Caco-2 (cell line): Measurements from ENCODE around the gene ATF7IP. TPM values are rescaled to one million over a fixed set of nuclear protein-coding genes. Genes with fewer than 3 reads are reported as not detected.

Experiments
- BruUV-seq: library from RNA; stranded (reverse); fragments of 400-500 nt; replicated peaks from 2 replicates; lab custom pipeline; 2021; lab: Mats Ljungman, UMichigan
- CTCF ChIA-PET: fragments of 300-600 bp; sonication (Branson Sonifier 250); formaldehyde crosslinking; loops from one replicate; lab custom pipeline; 2022; ENCODE audit warnings: antibody characterized with exemption; lab: Charles Lee
- POLR2A ChIA-PET: fragments of 300-600 bp; sonication (Branson Sonifier 250); formaldehyde crosslinking; loops from one replicate; lab custom pipeline; 2022; ENCODE audit warnings: antibody characterized with exemption; lab: Charles Lee
- DNase-seq, 2 experiments: peaks; one replicate each; pipeline versions ENCODE4 v3.0.0 to v3.0.0-alpha.2; 2020 to 2022
- H3K27me3 ChIP-seq: replicated peaks from 2 replicates; pipeline ENCODE4 v1.6.0; 2011; ENCODE audit warnings: low read length; ENCODE audit not compliant: control insufficient read depth, insufficient read depth
- H3K36me3 ChIP-seq: 2 replicates; pipeline ENCODE4 v1.5.1; 2011; ENCODE audit warnings: low read length; ENCODE audit not compliant: control insufficient read depth, insufficient read depth
- H3K4me1 ChIP-seq: fragments of 250-450 bp; sonication (Bioruptor Pico); 2 replicates; pipeline ENCODE4 v1.5.1; 2020; ENCODE audit warnings: mild to moderate bottlenecking
- H3K4me3 ChIP-seq: 2 replicates; pipeline ENCODE4 v1.5.1; 2011; ENCODE audit warnings: low read depth, mild to moderate bottlenecking, control low read depth, low read length
- H3K9me3 ChIP-seq: fragments of 250-450 bp; sonication (Bioruptor Pico); 2 replicates; pipeline ENCODE4 v1.5.1; 2020; ENCODE audit warnings: mild to moderate bottlenecking, moderate library complexity
- H3K27ac Mint-ChIP-seq: one replicate; pipeline ENCODE4 v1.8.0; 2022; ENCODE audit warnings: mixed read lengths; ENCODE audit not compliant: unreplicated experiment
- H3K27me3 Mint-ChIP-seq: one replicate; pipeline ENCODE4 v1.8.0; 2022; ENCODE audit warnings: mixed read lengths; ENCODE audit not compliant: insufficient read depth, unreplicated experiment
- H3K36me3 Mint-ChIP-seq: one replicate; pipeline ENCODE4 v1.8.0; 2022; ENCODE audit warnings: mild to moderate bottlenecking, mixed read lengths; ENCODE audit not compliant: insufficient read depth, unreplicated experiment
- H3K4me1 Mint-ChIP-seq: one replicate; pipeline ENCODE4 v1.8.0; 2022; ENCODE audit warnings: low read depth, mixed read lengths; ENCODE audit not compliant: unreplicated experiment
- H3K4me3 Mint-ChIP-seq: one replicate; pipeline ENCODE4 v1.8.0; 2022; ENCODE audit warnings: mild to moderate bottlenecking, moderate library complexity, mixed read lengths; ENCODE audit not compliant: unreplicated experiment
- H3K9me3 Mint-ChIP-seq: one replicate; pipeline ENCODE4 v1.8.0; 2022; ENCODE audit warnings: mixed read lengths; ENCODE audit not compliant: unreplicated experiment
- intact Hi-C: fragments of 100-400 bp; cut with micrococcal nuclease; formaldehyde crosslinking; loops from one replicate; pipeline ENCODE4 v1.10.0; 2022; ENCODE audit not compliant: unreplicated experiment
- total RNA-seq: library from RNA; stranded (reverse); gene quantifications from 2 replicates; pipeline ENCODE4 v1.2.3, GENCODE V29; 2022
- TF ChIP-seq, protein P1 (sequence below), 2 experiments: fragments of 200-600 bp in 1 of 2; IDR thresholded peaks; 1 replicate in 1 of 2; 2 replicates in 1 of 2; pipeline versions ENCODE4 v1.5.1 to v1.8.0; 2011 to 2022; ENCODE audit warnings: antibody characterized with exemption in 1 of 2, control low read depth in 1 of 2, inconsistent platforms in 1 of 2, low read depth in 1 of 2, low read length in 1 of 2, mild to moderate bottlenecking in 1 of 2, moderate library complexity in 1 of 2; ENCODE audit not compliant: insufficient read depth in 1 of 2, severe bottlenecking in 1 of 2, unreplicated experiment in 1 of 2

The ATF7IP gene
- total RNA-seq, 1 experiment from 2014 or later = 107 TPM

DNA sequence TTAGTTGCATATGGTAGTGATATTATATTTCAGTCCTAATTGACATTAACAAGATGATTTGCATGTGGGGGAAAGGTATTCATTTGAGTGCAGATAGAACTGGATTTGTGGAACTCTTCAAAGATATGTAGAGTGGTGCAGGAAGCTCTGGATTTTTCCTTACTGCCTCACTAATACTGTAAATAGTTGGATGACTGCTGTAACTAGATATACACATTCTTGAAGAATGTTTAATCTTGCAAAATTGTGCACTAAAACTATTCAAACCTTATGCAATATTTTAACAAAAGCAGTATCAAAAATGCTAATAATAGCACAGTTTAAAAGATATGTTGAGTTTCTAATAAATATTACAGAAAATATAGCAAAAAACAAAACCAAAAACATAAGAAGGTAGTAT lies 43.1 kb upstream of the ATF7IP start:
- H3K27me3 ChIP-seq = no peaks in the 10 kb centered on the region
- Mint-ChIP-seq H3K27me3 (no peaks in the 10 kb centered on the region), H3K9me3 (peaks cover 13% of the 10 kb centered on the region), H3K4me1 (no peaks in the 10 kb centered on the region), H3K36me3 (no peaks in the 10 kb centered on the region), H3K27ac (no peak overlapping the region), H3K4me3 (no peak overlapping the region)
- 0 out of 2 replicates have a peak, but pooled peaks cover 6% of the 10 kb centered on the region for H3K9me3 ChIP-seq
- no peaks in the 10 kb centered on the region for H3K4me1 ChIP-seq
- TF ChIP-seq, protein P1, sequence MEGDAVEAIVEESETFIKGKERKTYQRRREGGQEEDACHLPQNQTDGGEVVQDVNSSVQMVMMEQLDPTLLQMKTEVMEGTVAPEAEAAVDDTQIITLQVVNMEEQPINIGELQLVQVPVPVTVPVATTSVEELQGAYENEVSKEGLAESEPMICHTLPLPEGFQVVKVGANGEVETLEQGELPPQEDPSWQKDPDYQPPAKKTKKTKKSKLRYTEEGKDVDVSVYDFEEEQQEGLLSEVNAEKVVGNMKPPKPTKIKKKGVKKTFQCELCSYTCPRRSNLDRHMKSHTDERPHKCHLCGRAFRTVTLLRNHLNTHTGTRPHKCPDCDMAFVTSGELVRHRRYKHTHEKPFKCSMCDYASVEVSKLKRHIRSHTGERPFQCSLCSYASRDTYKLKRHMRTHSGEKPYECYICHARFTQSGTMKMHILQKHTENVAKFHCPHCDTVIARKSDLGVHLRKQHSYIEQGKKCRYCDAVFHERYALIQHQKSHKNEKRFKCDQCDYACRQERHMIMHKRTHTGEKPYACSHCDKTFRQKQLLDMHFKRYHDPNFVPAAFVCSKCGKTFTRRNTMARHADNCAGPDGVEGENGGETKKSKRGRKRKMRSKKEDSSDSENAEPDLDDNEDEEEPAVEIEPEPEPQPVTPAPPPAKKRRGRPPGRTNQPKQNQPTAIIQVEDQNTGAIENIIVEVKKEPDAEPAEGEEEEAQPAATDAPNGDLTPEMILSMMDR (IDR thresholded peaks at IDR 0.05; ENCODE audit: insufficient read depth in 1 of 2, low read depth in 1 of 2, low read length in 1 of 2, severe bottlenecking in 1 of 2, unreplicated experiment in 1 of 2) = no peak
- no peaks in the 10 kb centered on the region for H3K36me3 ChIP-seq
- DNase-seq = no peak
- intact Hi-C loops = no loop called here
- no TSS peak for BruUV-seq
- POLR2A ChIA-PET = no interaction called here
- CTCF ChIA-PET = no interaction called here
- H3K4me3 ChIP-seq = no peak overlapping the region

DNA sequence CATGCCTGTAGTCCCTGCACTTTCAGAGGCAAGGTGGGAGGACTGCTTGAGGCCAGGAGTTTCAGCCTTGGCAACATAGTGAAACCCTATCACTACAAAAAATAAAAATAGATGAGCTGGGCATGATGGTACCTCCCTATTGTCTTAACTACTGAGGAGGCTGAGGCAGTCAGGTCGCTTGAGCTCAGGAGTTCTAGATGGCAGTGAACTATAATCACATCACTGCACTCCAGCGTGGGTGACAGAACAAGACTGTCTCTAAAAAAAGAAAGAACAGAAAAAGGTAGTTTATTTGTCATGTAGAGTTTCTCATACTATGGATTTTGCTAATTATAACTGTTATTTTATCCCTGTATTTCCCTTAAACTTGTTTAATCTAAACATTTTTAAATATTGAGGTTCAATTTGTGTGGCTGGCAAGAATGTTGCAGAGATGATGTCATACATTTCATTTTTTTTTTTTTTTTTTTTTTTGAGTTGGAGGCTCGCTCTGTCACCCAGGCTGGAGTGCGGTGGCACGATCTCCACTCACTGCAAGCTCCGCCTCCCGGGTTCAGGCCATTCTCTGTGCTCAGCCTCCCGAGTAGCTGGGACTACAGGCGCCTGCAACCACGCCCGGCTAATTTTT lies 39.7 kb upstream of the ATF7IP start:
- Mint-ChIP-seq H3K4me3 (no peak overlapping the region), H3K4me1 (no peaks in the 10 kb centered on the region), H3K36me3 (no peaks in the 10 kb centered on the region), H3K27me3 (no peaks in the 10 kb centered on the region), H3K9me3 (peaks cover 13% of the 10 kb centered on the region), H3K27ac (no peak overlapping the region)
- intact Hi-C loops = no loop called here
- no peak overlapping the region for H3K4me3 ChIP-seq
- CTCF ChIA-PET = no interaction called here
- DNase-seq = no peak
- TF ChIP-seq, protein P1 (IDR thresholded peaks at IDR 0.05; ENCODE audit: insufficient read depth in 1 of 2, low read depth in 1 of 2, low read length in 1 of 2, severe bottlenecking in 1 of 2, unreplicated experiment in 1 of 2) = no peak
- no peaks in the 10 kb centered on the region for H3K27me3 ChIP-seq
- H3K4me1 ChIP-seq = no peaks in the 10 kb centered on the region; the same call in 1 of the 2 replicates
- POLR2A ChIA-PET = no interaction called here
- 0 out of 2 replicates have a peak, but pooled peaks cover 11% of the 10 kb centered on the region for H3K9me3 ChIP-seq
- no TSS peak for BruUV-seq
- H3K36me3 ChIP-seq = no peaks in the 10 kb centered on the region

DNA sequence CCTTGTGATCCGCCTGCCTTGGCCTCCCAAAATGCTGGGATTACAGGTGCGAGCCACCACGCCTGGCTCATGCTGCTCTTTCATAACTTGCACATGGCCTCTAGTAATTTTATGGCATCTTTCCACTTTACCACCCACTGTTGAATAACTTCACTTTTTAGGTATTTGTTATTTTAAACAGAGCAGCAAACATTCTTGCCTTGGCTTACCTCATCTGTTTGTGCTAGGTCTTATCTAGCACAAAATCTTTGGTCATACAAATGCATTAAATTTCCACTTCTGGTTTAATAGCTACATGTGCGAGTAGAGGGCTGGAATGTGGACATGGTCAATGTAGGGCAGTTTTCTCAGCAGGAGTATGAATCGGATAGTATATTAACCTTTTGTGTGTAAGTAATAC lies 38.8 kb upstream of the ATF7IP start:
- Mint-ChIP-seq H3K27me3 (no peaks in the 10 kb centered on the region), H3K4me3 (no peak overlapping the region), H3K27ac (no peak overlapping the region), H3K4me1 (no peaks in the 10 kb centered on the region), H3K9me3 (peaks cover 13% of the 10 kb centered on the region), H3K36me3 (no peaks in the 10 kb centered on the region)
- ChIA-PET POLR2A (no interaction called here), CTCF (no interaction called here)
- Histone ChIP-seq H3K9me3 (peaks cover 11% of the 10 kb centered on the region; the same call in 1 of the 2 replicates), H3K36me3 (no peaks in the 10 kb centered on the region), H3K4me3 (no peak overlapping the region), H3K4me1 (no peaks in the 10 kb centered on the region; the same call in 1 of the 2 replicates), H3K27me3 (no peaks in the 10 kb centered on the region)
- DNase-seq = no peak
- intact Hi-C loops = no loop called here
- no TSS peak for BruUV-seq
- TF ChIP-seq, protein P1 (IDR thresholded peaks at IDR 0.05; ENCODE audit: insufficient read depth in 1 of 2, low read depth in 1 of 2, low read length in 1 of 2, severe bottlenecking in 1 of 2, unreplicated experiment in 1 of 2) = no peak
